HEK293 (cell line): ENCODE results near the gene UBE2J2.

Experiments
- CTCF ChIA-PET: fragments of 350-600 bp; formaldehyde crosslinking; extraction: SDS; loops from one replicate; lab custom pipeline; 2021; ENCODE audit warnings: antibody characterized with exemption; lab: Yijun Ruan, JAX
- POLR2A ChIA-PET: fragments of 300-600 bp; formaldehyde crosslinking; extraction: SDS; loops from one replicate; lab custom pipeline; 2020; ENCODE audit warnings: antibody characterized with exemption, inconsistent platforms; lab: Yijun Ruan, JAX
- H3K27ac ChIP-seq: fragments of 200-500 bp; sonication (Bioruptor generic); 2 replicates; pipeline ENCODE4 v1.5.1; 2014; ENCODE audit warnings: low read depth, low read length, control low read depth, inconsistent platforms; ENCODE audit errors: extremely low read depth
- H3K36me3 ChIP-seq, 2 experiments: fragments of 200-500 bp in 1 of 2; sonication (Bioruptor generic) in 1 of 2; 1 replicate in 1 of 2; 2 replicates in 1 of 2; pipeline ENCODE4 v1.5.1; 2014 to 2017; ENCODE audit warnings: inconsistent platforms in 2 of 2, low read length in 2 of 2; ENCODE audit not compliant: control insufficient read depth in 2 of 2, insufficient read depth in 1 of 2
- H3K4me1 ChIP-seq: fragments of 200-500 bp; sonication (Bioruptor generic); 2 replicates; pipeline ENCODE4 v1.5.1; 2014; ENCODE audit warnings: mild to moderate bottlenecking, low read length, inconsistent platforms; ENCODE audit not compliant: control insufficient read depth, insufficient read depth
- H3K4me3 ChIP-seq: 2 replicates; pipeline ENCODE4 v1.5.1; 2011; ENCODE audit warnings: low read depth, mild to moderate bottlenecking, control low read depth, low read length, moderate library complexity
- H3K9me3 ChIP-seq: fragments of 200-500 bp; sonication (Bioruptor generic); 2 replicates; pipeline ENCODE4 v1.5.1; 2014; ENCODE audit warnings: low read depth, low read length, inconsistent platforms; ENCODE audit not compliant: control insufficient read depth, insufficient read depth
- EGR2 ChIP-seq: fragments of 450-650 bp; formaldehyde crosslinking; IDR thresholded peaks from 2 replicates; pipeline ENCODE4 v1.5.1; 2016; ENCODE audit warnings: low read depth, missing biosample characterization, missing genetic modification characterization
- GLIS1 ChIP-seq: fragments of 450-650 bp; formaldehyde crosslinking; IDR thresholded peaks from 2 replicates; pipeline ENCODE4 v1.5.1; 2016; ENCODE audit warnings: missing biosample characterization, missing genetic modification characterization
- HIC1 ChIP-seq: fragments of 450-650 bp; formaldehyde crosslinking; IDR thresholded peaks from 2 replicates; pipeline ENCODE4 v1.5.1; 2016; ENCODE audit warnings: missing biosample characterization, missing genetic modification characterization
- KLF17 ChIP-seq: fragments of 450-650 bp; formaldehyde crosslinking; IDR thresholded peaks from 2 replicates; pipeline ENCODE4 v1.5.1; 2016; ENCODE audit warnings: missing biosample characterization, missing genetic modification characterization
- SCRT2 ChIP-seq: fragments of 450-650 bp; formaldehyde crosslinking; IDR thresholded peaks from 2 replicates; pipeline ENCODE4 v1.5.1; 2016; ENCODE audit warnings: missing biosample characterization, missing genetic modification characterization
- SETDB1 ChIP-seq: IDR thresholded peaks from one replicate; pipeline ENCODE4 v1.6.1; 2017; ENCODE audit warnings: mild to moderate bottlenecking, low read length, moderate library complexity, mixed read lengths; ENCODE audit not compliant: insufficient read length
- ZBTB7A ChIP-seq: fragments of 450-650 bp; formaldehyde crosslinking; IDR thresholded peaks from 2 replicates; pipeline ENCODE4 v1.5.1; 2016; ENCODE audit warnings: low read depth, missing biosample characterization, missing genetic modification characterization
- ZFHX2 ChIP-seq: fragments of 450-650 bp; formaldehyde crosslinking; conservative IDR thresholded peaks from 2 replicates; pipeline ENCODE4 v1.5.1; 2016; ENCODE audit warnings: missing biosample characterization, missing genetic modification characterization
- ZFP69B ChIP-seq: fragments of 450-650 bp; formaldehyde crosslinking; IDR thresholded peaks from 2 replicates; pipeline ENCODE4 v1.5.1; 2016; ENCODE audit warnings: missing biosample characterization, missing genetic modification characterization
- ZIC2 ChIP-seq: fragments of 450-650 bp; formaldehyde crosslinking; IDR thresholded peaks from 2 replicates; pipeline ENCODE4 v1.5.1; 2016; ENCODE audit warnings: missing biosample characterization, missing genetic modification characterization
- ZNF10 ChIP-seq: fragments of 450-650 bp; formaldehyde crosslinking; IDR thresholded peaks from 2 replicates; pipeline ENCODE4 v1.5.1; 2017; ENCODE audit warnings: missing biosample characterization, missing genetic modification characterization
- ZNF16 ChIP-seq: fragments of 450-650 bp; formaldehyde crosslinking; IDR thresholded peaks from 2 replicates; pipeline ENCODE4 v1.5.1; 2016; ENCODE audit warnings: low read depth, missing biosample characterization, missing genetic modification characterization
- ZNF37A ChIP-seq: fragments of 450-650 bp; IDR thresholded peaks from 2 replicates; pipeline ENCODE4 v1.5.1; 2018; ENCODE audit warnings: missing biosample characterization, missing genetic modification characterization
- ZNF398 ChIP-seq: fragments of 450-650 bp; formaldehyde crosslinking; IDR thresholded peaks from 2 replicates; pipeline ENCODE4 v1.5.1; 2017; ENCODE audit warnings: missing biosample characterization, missing genetic modification characterization
- ZNF549 ChIP-seq: fragments of 450-650 bp; IDR thresholded peaks from 2 replicates; pipeline ENCODE4 v1.5.1; 2018; ENCODE audit warnings: missing biosample characterization, missing genetic modification characterization, mild to moderate bottlenecking, inconsistent platforms, moderate library complexity
- ZNF624 ChIP-seq: fragments of 450-650 bp; formaldehyde crosslinking; IDR thresholded peaks from 2 replicates; pipeline ENCODE4 v1.5.1; 2017; ENCODE audit warnings: missing biosample characterization, missing genetic modification characterization
- ZNF692 ChIP-seq: fragments of 450-650 bp; formaldehyde crosslinking; IDR thresholded peaks from 2 replicates; pipeline ENCODE4 v1.5.1; 2016; ENCODE audit warnings: missing biosample characterization, missing genetic modification characterization

The UBE2J2 gene

GRCh38 chr1:1208713-1209433 is 64.8 kb downstream of the UBE2J2 start:
- Histone ChIP-seq H3K27ac (no peak overlapping the region), H3K4me3 (no peak overlapping the region), H3K4me1 (peaks cover 3% of the 10 kb centered on the region; the same call in 1 of the 2 replicates), H3K36me3 (no peaks in the 10 kb centered on the region), H3K9me3 (no peaks in the 10 kb centered on the region)
- POLR2A ChIA-PET, result interaction anchor here (1.9 kb wide), 1 partner anchor 22 kb away, joined by 5 read pairs; no protein-coding TSS in a partner anchor
- TF ChIP-seq ZNF398, result 0 out of 2 replicates have a peak, but pooled peaks have one; percentile 18
- no peak for TF ChIP-seq ZBTB7A (tag by site-specific recombination)
- TF ChIP-seq ZNF16, result no peak
- TF ChIP-seq ZNF10, result 0 out of 2 replicates have a peak, but pooled peaks have one; percentile 25
- peak; percentile 83 for TF ChIP-seq ZIC2 (tag by site-specific recombination)
- TF ChIP-seq ZNF624, result no peak
- peak; percentile 6; the same call in 1 of the 2 replicates for TF ChIP-seq GLIS1 (tag by site-specific recombination)
- TF ChIP-seq ZFP69B (tag by site-specific recombination), result peak; percentile 56; the same call in 1 of the 2 replicates
- TF ChIP-seq EGR2 (tag by site-specific recombination), result peak; percentile 75
- TF ChIP-seq ZNF692 (tag by site-specific recombination), result peak; percentile 28; the same call in 1 of the 2 replicates
- TF ChIP-seq SCRT2 (tag by site-specific recombination), result 0 out of 2 replicates have a peak, but pooled peaks have one; percentile 22
- TF ChIP-seq ZFHX2, result peak; percentile 78
- CTCF ChIA-PET, result no interaction called here

- no peak overlapping the region for H3K4me3 ChIP-seq
- peaks cover 3% of the 10 kb centered on the region; the same call in 1 of the 2 replicates for H3K4me1 ChIP-seq
- H3K27ac ChIP-seq, result no peak overlapping the region
- POLR2A ChIA-PET, result interaction anchor here (1.9 kb wide), 1 partner anchor 23 kb away, joined by 5 read pairs; no protein-coding TSS in a partner anchor
- H3K36me3 ChIP-seq, result no peaks in the 10 kb centered on the region
- H3K9me3 ChIP-seq, result no peaks in the 10 kb centered on the region
- CTCF ChIA-PET, result interaction anchor here (0.5 kb wide), 1 partner anchor 86 kb away, joined by 3 read pairs; no protein-coding TSS in a partner anchor
- no peak for TF ChIP-seq HIC1 (tag by site-specific recombination)
- TF ChIP-seq KLF17, result no peak
- no peak for TF ChIP-seq ZNF549 (tag by site-specific recombination)
- no peak for TF ChIP-seq ZNF37A
- no peak for TF ChIP-seq ZIC2 (tag by site-specific recombination)
- no peak for TF ChIP-seq SETDB1
- TF ChIP-seq, all 188 proteins: peak for 0
Measured at GRCh38 chr1:1207571-1207892, 66.1 kb downstream of the UBE2J2 start.
